PFSK-1 (cell line): ENCODE data around the gene USH1G.

Experiments
- FOXP2 ChIP-seq: optimal IDR thresholded peaks from 2 replicates; pipeline ENCODE3; 2011; ENCODE audit warnings: borderline replicate concordance, control low read depth, inconsistent platforms; ENCODE audit not compliant: insufficient read depth; ENCODE audit errors: extremely low read length, extremely low read depth
- POLR2AphosphoS5 ChIP-seq: IDR thresholded peaks from 2 replicates; pipeline ENCODE4 v1.6.1; 2012; ENCODE audit warnings: low read depth, mild to moderate bottlenecking, control low read depth, low read length, moderate library complexity
- SIN3A ChIP-seq: IDR thresholded peaks from 2 replicates; pipeline ENCODE4 v1.6.1; 2012; ENCODE audit warnings: mild to moderate bottlenecking, low read length, moderate library complexity, borderline replicate concordance; ENCODE audit not compliant: insufficient read depth
- TAF1 ChIP-seq: IDR thresholded peaks from 2 replicates; pipeline ENCODE4 v1.6.1; 2012; ENCODE audit warnings: low read length, control low read depth, borderline replicate concordance; ENCODE audit not compliant: insufficient read depth
- TF ChIP-seq, protein P1 (sequence below), 2 experiments: IDR thresholded peaks; 2 replicates each; pipeline versions ENCODE4 v1.6.1 to v1.8.0; 2011 to 2012; ENCODE audit warnings: low read depth in 2 of 2, low read length in 2 of 2, control low read depth in 1 of 2, inconsistent platforms in 1 of 2, mild to moderate bottlenecking in 1 of 2, moderate library complexity in 1 of 2; ENCODE audit not compliant: insufficient read depth in 1 of 2

The USH1G gene

DNA sequence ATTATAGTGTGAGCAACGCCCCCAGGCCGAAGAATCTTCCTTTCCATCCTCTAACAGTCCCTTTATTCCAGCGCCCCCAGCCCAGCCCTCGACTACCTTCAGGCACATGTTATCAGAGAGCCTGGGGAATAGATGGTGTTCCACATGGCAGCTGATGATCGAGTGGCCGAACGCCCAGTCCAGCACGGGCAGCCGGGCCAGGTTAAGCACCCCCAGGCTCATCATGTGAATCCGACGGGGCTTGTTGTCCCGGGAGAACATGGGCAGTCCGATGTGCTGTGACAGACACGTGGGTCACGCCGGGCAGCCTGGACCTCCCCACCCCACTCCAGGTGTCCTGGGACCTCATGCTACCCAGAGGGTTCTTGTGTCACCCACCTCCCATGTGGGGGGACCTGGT, 43.7 kb downstream of the USH1G start:
- TF ChIP-seq POLR2AphosphoS5 (no peak), SIN3A (no peak), TAF1 (no peak), FOXP2 (no peak)
- TF ChIP-seq, protein P1, sequence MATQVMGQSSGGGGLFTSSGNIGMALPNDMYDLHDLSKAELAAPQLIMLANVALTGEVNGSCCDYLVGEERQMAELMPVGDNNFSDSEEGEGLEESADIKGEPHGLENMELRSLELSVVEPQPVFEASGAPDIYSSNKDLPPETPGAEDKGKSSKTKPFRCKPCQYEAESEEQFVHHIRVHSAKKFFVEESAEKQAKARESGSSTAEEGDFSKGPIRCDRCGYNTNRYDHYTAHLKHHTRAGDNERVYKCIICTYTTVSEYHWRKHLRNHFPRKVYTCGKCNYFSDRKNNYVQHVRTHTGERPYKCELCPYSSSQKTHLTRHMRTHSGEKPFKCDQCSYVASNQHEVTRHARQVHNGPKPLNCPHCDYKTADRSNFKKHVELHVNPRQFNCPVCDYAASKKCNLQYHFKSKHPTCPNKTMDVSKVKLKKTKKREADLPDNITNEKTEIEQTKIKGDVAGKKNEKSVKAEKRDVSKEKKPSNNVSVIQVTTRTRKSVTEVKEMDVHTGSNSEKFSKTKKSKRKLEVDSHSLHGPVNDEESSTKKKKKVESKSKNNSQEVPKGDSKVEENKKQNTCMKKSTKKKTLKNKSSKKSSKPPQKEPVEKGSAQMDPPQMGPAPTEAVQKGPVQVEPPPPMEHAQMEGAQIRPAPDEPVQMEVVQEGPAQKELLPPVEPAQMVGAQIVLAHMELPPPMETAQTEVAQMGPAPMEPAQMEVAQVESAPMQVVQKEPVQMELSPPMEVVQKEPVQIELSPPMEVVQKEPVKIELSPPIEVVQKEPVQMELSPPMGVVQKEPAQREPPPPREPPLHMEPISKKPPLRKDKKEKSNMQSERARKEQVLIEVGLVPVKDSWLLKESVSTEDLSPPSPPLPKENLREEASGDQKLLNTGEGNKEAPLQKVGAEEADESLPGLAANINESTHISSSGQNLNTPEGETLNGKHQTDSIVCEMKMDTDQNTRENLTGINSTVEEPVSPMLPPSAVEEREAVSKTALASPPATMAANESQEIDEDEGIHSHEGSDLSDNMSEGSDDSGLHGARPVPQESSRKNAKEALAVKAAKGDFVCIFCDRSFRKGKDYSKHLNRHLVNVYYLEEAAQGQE (IDR thresholded peaks at IDR 0.05; ENCODE audit: insufficient read depth in 1 of 2, low read depth in 2 of 2, low read length in 2 of 2) = no peak

DNA sequence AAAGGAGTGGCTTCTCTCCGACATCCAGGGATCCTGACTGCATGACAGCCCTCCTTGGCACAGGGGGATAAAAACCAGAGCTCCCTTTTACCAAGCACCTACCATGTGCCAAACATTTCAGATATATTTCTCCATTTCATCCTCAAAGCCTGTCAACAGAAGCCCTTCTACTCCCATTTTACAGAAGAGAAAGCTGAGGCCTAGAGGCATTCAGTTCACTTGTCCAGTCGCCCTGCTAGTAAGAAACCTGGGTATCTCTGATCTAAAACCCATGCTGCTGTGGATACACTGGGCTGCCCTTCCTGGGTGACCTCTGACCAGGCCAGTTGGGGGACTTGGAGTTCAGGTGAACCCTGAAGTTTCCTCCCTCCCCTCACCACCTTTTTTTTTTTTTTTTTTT, 44.4 kb downstream of the USH1G start:
- TF ChIP-seq TAF1 = no peak
- no peak for TF ChIP-seq POLR2AphosphoS5
- no peak for TF ChIP-seq SIN3A

DNA sequence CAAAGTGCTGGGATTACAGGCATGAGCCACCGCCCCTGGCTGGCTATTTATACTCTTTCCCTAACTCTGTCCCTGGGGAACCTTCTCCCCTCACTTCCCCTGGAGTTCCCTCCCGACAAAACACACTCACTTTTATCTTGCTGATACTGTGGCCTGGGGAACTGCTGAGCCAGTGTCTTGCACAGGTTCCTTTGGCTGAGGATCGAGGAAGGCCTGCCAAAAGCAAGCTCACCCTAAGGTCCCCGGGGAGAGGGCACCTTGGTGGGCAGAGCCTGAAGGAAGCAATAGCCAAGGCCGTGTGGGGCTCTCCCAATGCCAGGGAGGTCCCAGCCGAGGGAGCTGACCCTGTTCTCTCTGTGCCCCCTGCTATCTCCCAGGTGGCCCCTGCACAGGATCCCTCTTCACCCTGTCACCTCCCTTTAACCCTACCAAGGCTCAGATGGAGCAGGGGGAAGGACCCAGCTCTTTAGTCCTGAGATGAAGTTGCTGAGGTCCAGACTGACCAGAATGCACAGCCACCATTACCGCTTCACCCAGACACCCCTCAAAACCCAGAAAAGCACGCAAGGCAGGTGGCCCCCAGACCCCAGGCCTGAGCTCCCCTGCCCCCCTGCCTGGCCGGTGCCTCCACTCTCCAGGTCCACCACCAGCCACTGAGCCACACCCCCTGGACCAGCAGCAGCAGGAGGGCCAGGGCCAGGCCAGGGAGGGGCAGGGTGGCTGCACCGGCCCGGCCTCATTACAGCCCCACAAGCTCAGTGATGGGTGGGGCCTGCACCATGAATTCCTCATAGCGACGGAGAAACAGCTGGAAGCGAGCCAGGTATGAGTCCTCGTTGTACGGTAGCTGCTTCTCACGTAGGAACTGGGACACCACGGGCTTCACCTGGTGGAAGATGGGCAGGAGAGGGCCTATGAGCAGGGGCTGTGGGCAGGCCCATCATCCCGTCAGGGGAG, 45.2 kb downstream of the USH1G start:
- no peak for TF ChIP-seq SIN3A
- TF ChIP-seq FOXP2 = no peak
- TF ChIP-seq TAF1 = no peak
- TF ChIP-seq, protein P1 (IDR thresholded peaks at IDR 0.05; ENCODE audit: insufficient read depth in 1 of 2, low read depth in 2 of 2, low read length in 2 of 2) = no peak
- no peak for TF ChIP-seq POLR2AphosphoS5

DNA sequence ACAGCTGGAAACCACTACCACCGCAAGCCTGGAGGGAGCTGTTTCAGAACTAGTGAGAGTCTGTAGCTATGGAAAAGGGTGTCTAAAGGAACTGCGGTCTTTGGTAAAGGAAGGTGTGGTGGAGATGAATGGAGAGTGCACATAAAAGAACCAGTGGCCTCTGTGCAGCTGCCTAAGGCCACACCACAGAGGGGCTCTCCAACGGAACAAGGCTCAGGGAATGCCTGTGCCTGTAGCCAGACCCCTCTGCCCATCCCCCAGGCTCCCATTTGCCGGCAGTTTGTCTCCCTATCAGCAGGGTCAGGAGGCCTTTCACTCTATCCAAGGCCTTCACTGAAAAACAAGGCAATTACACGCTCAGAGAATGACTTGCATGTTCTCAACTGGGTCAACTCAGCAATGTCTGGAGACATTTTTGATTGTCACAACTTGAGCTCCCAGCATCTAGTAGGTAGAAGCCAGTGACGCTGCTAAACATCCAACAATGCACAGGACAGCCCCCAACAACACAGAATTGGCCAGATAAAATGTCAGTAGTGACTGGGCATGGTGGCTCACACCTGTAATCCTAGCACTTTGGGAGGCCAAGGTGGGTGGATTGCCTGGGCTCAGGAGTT, 47.0 kb downstream of the USH1G start:
- no peak for TF ChIP-seq FOXP2
- TF ChIP-seq POLR2AphosphoS5 = no peak
- no peak for TF ChIP-seq SIN3A
- TF ChIP-seq, protein P1 (IDR thresholded peaks at IDR 0.05; ENCODE audit: insufficient read depth in 1 of 2, low read depth in 2 of 2, low read length in 2 of 2) = no peak
- TF ChIP-seq TAF1 = no peak

DNA sequence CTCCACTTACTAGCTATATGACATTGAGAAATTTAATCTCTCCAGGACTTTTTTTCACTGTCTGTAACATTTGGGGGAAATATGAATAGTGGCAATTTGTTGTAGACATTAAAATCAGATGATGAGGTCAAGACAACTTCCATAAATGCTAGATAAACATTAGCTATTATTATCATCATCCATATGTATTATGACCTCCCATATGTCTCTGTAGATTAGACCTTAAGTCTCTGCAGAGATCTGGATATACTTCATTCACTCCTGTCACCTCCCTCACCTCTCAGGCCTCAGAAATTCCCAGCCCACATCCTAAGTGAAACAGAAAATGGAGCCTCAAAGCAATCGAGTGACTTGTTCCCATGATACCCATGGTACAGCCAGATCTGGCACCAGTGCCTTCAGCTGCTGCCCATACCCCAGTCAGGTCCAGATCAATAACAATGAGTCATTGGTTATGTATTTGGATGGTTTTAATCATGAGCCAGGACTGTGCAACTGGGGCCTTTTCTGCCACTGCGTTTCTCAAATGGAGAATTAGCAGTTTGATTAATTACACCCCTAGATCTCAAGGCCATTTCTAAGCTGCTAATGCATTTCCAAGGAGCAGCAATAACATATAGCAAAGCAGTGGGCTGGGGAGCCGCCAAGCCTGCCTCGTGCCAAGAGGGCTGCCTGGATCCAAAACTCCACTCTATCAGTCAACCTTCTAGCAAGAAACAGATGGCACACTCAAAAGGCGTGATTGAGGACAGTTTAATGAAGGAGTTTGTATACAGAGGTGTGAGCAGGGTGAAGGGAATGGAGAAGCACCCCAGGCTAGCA, 47.7 kb downstream of the USH1G start:
- no peak for TF ChIP-seq TAF1
- TF ChIP-seq SIN3A = no peak
- no peak for TF ChIP-seq FOXP2
- no peak for TF ChIP-seq POLR2AphosphoS5

DNA sequence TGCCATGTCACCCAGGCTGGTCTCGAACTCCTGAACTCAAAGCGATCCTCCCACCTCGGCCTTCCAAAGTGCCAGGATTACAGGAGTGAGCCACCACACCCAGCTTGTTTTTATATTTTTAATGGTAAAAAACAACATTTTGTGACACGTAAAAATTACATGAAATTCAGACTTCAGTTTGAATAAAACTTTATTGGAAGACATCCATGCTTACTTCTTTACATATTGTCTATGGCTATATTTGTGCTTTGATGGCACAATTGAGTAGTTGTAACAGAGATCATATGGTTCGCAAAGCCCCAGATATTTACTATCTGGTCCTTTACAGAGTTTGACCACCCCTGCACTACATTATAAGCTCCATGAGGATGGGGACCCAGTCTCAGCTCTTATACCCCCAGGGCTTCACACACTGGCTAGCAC, 48.4 kb downstream of the USH1G start:
- TF ChIP-seq SIN3A = no peak
- TF ChIP-seq, protein P1 (IDR thresholded peaks at IDR 0.05; ENCODE audit: insufficient read depth in 1 of 2, low read depth in 2 of 2, low read length in 2 of 2) = no peak
- TF ChIP-seq POLR2AphosphoS5 = no peak
